HepG2 (cell line): ENCODE data around the gene MXRA7. TPM values are rescaled to one million over a fixed set of nuclear protein-coding genes. Genes with fewer than 3 reads are reported as not detected.
A peak's percentile ranks its signal among the peaks of the same experiment; 100 is the strongest.

Experiments
- GZF1 ChIP-seq: sonication (generic); formaldehyde crosslinking; IDR thresholded peaks from 2 replicates; pipeline ENCODE4 v1.5.1; 2020; ENCODE audit warnings: mild to moderate bottlenecking, missing genetic modification reagents
- HNF4A ChIP-seq: sonication (generic); formaldehyde crosslinking; IDR thresholded peaks from 2 replicates; pipeline ENCODE4 v1.4.0; 2020; ENCODE audit warnings: missing genetic modification reagents
- LCORL ChIP-seq, 2 experiments: fragments of 450-650 bp in 1 of 2; sonication (generic) in 1 of 2; formaldehyde crosslinking in 1 of 2; IDR thresholded peaks; 2 replicates each; pipeline versions ENCODE4 v1.5.0 to v1.6.1; 2017 to 2020; ENCODE audit warnings: antibody characterized with exemption in 1 of 2, missing genetic modification reagents in 1 of 2
- MXI1 ChIP-seq: IDR thresholded peaks from 3 replicates; pipeline ENCODE4 v1.6.1; 2012; ENCODE audit warnings: low read depth, low read length, inconsistent platforms, borderline replicate concordance
- SAP130 ChIP-seq: IDR thresholded peaks from 2 replicates; pipeline ENCODE4 v1.6.1; 2016; ENCODE audit warnings: low read depth
- SP1 ChIP-seq, 2 experiments: fragments of 450-650 bp in 1 of 2; sonication (generic) in 1 of 2; formaldehyde crosslinking in 1 of 2; IDR thresholded peaks; 2 replicates each; pipeline versions ENCODE4 v1.4.0 to v1.6.1; 2016 to 2020; ENCODE audit warnings: missing genetic modification reagents in 1 of 2
- SP5 ChIP-seq: IDR thresholded peaks from 2 replicates; pipeline ENCODE4 v1.6.1; 2016; ENCODE audit warnings: low read depth, borderline replicate concordance
- ZBTB49 ChIP-seq: sonication (generic); formaldehyde crosslinking; IDR thresholded peaks from 2 replicates; pipeline ENCODE4 v1.4.0; 2020; ENCODE audit warnings: missing genetic modification reagents, borderline replicate concordance
- ZGPAT ChIP-seq: IDR thresholded peaks from 2 replicates; pipeline ENCODE4 v1.6.1; 2016; ENCODE audit warnings: mild to moderate bottlenecking
- ZSCAN25 ChIP-seq: sonication (generic); formaldehyde crosslinking; IDR thresholded peaks from 2 replicates; pipeline ENCODE4 v1.8.0; 2022; ENCODE audit warnings: mild to moderate bottlenecking, missing genetic modification reagents
- polyA plus RNA-seq, 8 experiments: library from polyadenylated mRNA; depleted of rRNA in 3 of 8; stranded (reverse) in 7 of 8; unstranded in 1 of 8; fragments of >200 nt; fragmentation: Illumina TruSeq in 4 of 8; extraction: Trizol in 4 of 8; gene quantifications; 2 replicates each; pipeline versions ENCODE4 v1.2.1 to v1.2.3, GENCODE V29; 2011 to 2016; ENCODE audit warnings: low read depth in 4 of 8, missing spikeins in 1 of 8, mixed read lengths in 1 of 8; ENCODE audit not compliant: insufficient read depth in 1 of 8
- total RNA-seq, 5 experiments: library from RNA; depleted of rRNA; stranded (reverse); fragments of >200 nt; fragmentation: Illumina TruSeq; extraction: Trizol; gene quantifications; 2 replicates each; pipeline ENCODE4 v1.2.3, GENCODE V29; 2016; ENCODE audit warnings: low read depth in 1 of 5
- TF ChIP-seq, protein P1 (sequence below): sonication (generic); formaldehyde crosslinking; conservative IDR thresholded peaks from 2 replicates; pipeline ENCODE4 v1.4.0; 2020; ENCODE audit warnings: missing genetic modification reagents
- TF ChIP-seq, protein P2 (sequence below): sonication (generic); formaldehyde crosslinking; IDR thresholded peaks from 2 replicates; pipeline ENCODE4 v1.8.1; 2023; ENCODE audit warnings: mild to moderate bottlenecking, missing genetic modification reagents, borderline replicate concordance
- TF ChIP-seq, protein P3 (sequence below): IDR thresholded peaks from 2 replicates; pipeline ENCODE4 v1.6.1; 2016; ENCODE audit warnings: low read depth
- TF ChIP-seq, protein P4 (sequence below): IDR thresholded peaks from 2 replicates; pipeline ENCODE4 v1.6.1; 2016; ENCODE audit warnings: low read depth, borderline replicate concordance
- TF ChIP-seq, protein P5 (sequence below): IDR thresholded peaks from 2 replicates; pipeline ENCODE4 v1.6.1; 2018; ENCODE audit warnings: missing genetic modification reagents, mild to moderate bottlenecking, missing compliant biosample characterization
- TF ChIP-seq, protein P6 (sequence below): sonication (generic); formaldehyde crosslinking; IDR thresholded peaks from 2 replicates; pipeline ENCODE4 v1.9.0; 2022; ENCODE audit warnings: low read depth, missing genetic modification reagents

MXRA7 gene
- total and polyA plus RNA-seq, 2 of the 13 experiments (the other 11 are each of a cell fraction or from before 2014, with no cell fraction given) = 44.8 to 112 TPM

GRCh38 chr17:76710863-76711611 is at the start of gene MXRA7 (continued):
- TF ChIP-seq, protein P1, sequence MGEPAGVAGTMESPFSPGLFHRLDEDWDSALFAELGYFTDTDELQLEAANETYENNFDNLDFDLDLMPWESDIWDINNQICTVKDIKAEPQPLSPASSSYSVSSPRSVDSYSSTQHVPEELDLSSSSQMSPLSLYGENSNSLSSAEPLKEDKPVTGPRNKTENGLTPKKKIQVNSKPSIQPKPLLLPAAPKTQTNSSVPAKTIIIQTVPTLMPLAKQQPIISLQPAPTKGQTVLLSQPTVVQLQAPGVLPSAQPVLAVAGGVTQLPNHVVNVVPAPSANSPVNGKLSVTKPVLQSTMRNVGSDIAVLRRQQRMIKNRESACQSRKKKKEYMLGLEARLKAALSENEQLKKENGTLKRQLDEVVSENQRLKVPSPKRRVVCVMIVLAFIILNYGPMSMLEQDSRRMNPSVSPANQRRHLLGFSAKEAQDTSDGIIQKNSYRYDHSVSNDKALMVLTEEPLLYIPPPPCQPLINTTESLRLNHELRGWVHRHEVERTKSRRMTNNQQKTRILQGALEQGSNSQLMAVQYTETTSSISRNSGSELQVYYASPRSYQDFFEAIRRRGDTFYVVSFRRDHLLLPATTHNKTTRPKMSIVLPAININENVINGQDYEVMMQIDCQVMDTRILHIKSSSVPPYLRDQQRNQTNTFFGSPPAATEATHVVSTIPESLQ (CRISPR knock-in tag) = 0 out of 2 replicates have a peak, but pooled peaks have one; percentile 16
- TF ChIP-seq SP5 (CRISPR knock-in tag) = peak; percentile 75
- TF ChIP-seq, protein P2, sequence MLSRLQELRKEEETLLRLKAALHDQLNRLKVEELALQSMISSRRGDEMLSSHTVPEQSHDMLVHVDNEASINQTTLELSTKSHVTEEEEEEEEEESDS (CRISPR knock-in tag) = no peak
- TF ChIP-seq, protein P3, sequence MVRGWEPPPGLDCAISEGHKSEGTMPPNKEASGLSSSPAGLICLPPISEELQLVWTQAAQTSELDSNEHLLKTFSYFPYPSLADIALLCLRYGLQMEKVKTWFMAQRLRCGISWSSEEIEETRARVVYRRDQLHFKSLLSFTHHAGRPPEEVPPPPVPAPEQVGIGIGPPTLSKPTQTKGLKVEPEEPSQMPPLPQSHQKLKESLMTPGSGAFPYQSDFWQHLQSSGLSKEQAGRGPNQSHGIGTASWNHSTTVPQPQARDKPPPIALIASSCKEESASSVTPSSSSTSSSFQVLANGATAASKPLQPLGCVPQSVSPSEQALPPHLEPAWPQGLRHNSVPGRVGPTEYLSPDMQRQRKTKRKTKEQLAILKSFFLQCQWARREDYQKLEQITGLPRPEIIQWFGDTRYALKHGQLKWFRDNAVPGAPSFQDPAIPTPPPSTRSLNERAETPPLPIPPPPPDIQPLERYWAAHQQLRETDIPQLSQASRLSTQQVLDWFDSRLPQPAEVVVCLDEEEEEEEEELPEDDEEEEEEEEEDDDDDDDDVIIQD (CRISPR knock-in tag) = no peak
- peak; percentile 32; the same call in 1 of the 2 replicates for TF ChIP-seq ZGPAT (CRISPR knock-in tag)
- no peak for TF ChIP-seq HNF4A (CRISPR knock-in tag)
- no peak for TF ChIP-seq LCORL (IDR thresholded peaks at IDR 0.05)
- peak; percentile 68 for TF ChIP-seq LCORL (CRISPR knock-in tag; IDR thresholded peaks at IDR 0.05)
- TF ChIP-seq ZSCAN25 (CRISPR knock-in tag) = 0 out of 2 replicates have a peak, but pooled peaks have one; percentile 35
- no peak for TF ChIP-seq SP1 (IDR thresholded peaks at IDR 0.05)
- peak; percentile 59 for TF ChIP-seq SP1 (CRISPR knock-in tag; IDR thresholded peaks at IDR 0.05)
- TF ChIP-seq MXI1 = peak; percentile 20; the same call in 1 of the 3 replicates
- TF ChIP-seq SAP130 (CRISPR knock-in tag) = peak; percentile 59
- TF ChIP-seq GZF1 = 0 out of 2 replicates have a peak, but pooled peaks have one; percentile 32
- TF ChIP-seq, protein P4, sequence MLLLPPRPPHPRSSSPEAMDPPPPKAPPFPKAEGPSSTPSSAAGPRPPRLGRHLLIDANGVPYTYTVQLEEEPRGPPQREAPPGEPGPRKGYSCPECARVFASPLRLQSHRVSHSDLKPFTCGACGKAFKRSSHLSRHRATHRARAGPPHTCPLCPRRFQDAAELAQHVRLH = peak; percentile 62; the same call in 1 of the 2 replicates
- TF ChIP-seq, protein P5, sequence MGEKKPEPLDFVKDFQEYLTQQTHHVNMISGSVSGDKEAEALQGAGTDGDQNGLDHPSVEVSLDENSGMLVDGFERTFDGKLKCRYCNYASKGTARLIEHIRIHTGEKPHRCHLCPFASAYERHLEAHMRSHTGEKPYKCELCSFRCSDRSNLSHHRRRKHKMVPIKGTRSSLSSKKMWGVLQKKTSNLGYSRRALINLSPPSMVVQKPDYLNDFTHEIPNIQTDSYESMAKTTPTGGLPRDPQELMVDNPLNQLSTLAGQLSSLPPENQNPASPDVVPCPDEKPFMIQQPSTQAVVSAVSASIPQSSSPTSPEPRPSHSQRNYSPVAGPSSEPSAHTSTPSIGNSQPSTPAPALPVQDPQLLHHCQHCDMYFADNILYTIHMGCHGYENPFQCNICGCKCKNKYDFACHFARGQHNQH = peak; percentile 53; the same call in 1 of the 2 replicates
- TF ChIP-seq, protein P6, sequence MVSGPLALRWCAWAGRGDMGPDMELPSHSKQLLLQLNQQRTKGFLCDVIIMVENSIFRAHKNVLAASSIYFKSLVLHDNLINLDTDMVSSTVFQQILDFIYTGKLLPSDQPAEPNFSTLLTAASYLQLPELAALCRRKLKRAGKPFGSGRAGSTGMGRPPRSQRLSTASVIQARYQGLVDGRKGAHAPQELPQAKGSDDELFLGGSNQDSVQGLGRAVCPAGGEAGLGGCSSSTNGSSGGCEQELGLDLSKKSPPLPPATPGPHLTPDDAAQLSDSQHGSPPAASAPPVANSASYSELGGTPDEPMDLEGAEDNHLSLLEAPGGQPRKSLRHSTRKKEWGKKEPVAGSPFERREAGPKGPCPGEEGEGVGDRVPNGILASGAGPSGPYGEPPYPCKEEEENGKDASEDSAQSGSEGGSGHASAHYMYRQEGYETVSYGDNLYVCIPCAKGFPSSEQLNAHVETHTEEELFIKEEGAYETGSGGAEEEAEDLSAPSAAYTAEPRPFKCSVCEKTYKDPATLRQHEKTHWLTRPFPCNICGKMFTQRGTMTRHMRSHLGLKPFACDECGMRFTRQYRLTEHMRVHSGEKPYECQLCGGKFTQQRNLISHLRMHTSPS = peak; percentile 67; the same call in 1 of the 2 replicates
- no peak for TF ChIP-seq ZBTB49 (CRISPR knock-in tag)
